Ovary (tissue), 9 donors: ENCODE data around the gene CNOT1. TPM values are rescaled to one million over a fixed set of nuclear protein-coding genes. Genes with fewer than 3 reads are reported as not detected.

Source experiments
- DNase-seq, 5 donors: peaks; one replicate each; pipeline ENCODE4 v3.0.0-alpha.2; 2019 to 2020
- H3K27ac ChIP-seq, 2 donors: fragments of 200-600 bp; one replicate each; pipeline versions ENCODE4 v1.5.1 to v1.8.0; 2019 to 2022
- H3K27me3 ChIP-seq: fragments of 200-600 bp; one replicate; pipeline ENCODE4 v1.8.0; 2022
- H3K36me3 ChIP-seq: fragments of 200-600 bp; sonication (generic); one replicate; pipeline ENCODE4 v1.5.1; 2019
- H3K4me1 ChIP-seq: one replicate; pipeline ENCODE4 v1.8.1; 2013; ENCODE audit warnings: mild to moderate bottlenecking, moderate library complexity; ENCODE audit not compliant: insufficient read depth
- H3K4me3 ChIP-seq: fragments of 200-600 bp; sonication (generic); one replicate; pipeline ENCODE4 v1.5.1; 2017
- H3K9me3 ChIP-seq, 2 donors: fragments of 200-600 bp in 1 of 2; sonication (generic) in 1 of 2; one replicate each; pipeline versions ENCODE4 v1.5.1 to v1.8.1; 2013 to 2019; ENCODE audit warnings: mild to moderate bottlenecking in 1 of 2, moderate library complexity in 1 of 2
- EP300 ChIP-seq: sonication (generic); formaldehyde crosslinking; IDR thresholded peaks from one replicate; pipeline ENCODE4 v1.6.1; 2017; ENCODE audit warnings: antibody characterized with exemption
- POLR2A ChIP-seq: fragments of 450-650 bp; IDR thresholded peaks from one replicate; pipeline ENCODE4 v1.6.1; 2017; ENCODE audit warnings: antibody characterized with exemption, mild to moderate bottlenecking, moderate library complexity
- WGBS, 3 donors: extraction: QIAGEN DNeasy Blood & Tissue Kit in 1 of 3; methylation state at CpG; one replicate each; pipeline versions ENCODE4 v1.1.5 to v1.1.7; 2013 to 2017; 5-methylcytosine and 5-hydroxymethylcytosine counted together
- intact Hi-C, 4 donors: fragments of 100-400 bp; cut with DNase I; formaldehyde crosslinking; loops; one replicate each; pipeline versions ENCODE4 v1.11.0 to v1.15.1; 2022 to 2023
- polyA plus RNA-seq, 2 donors: library from polyadenylated mRNA; stranded (reverse); fragments of 200-250 nt in 1 of 2; fragments of 350-450 nt in 1 of 2; fragmentation: Illumina TruSeq in 1 of 2; extraction: RNeasy Lipid Tissue Mini Kit (QIAGEN cat#74804) in 1 of 2; gene quantifications; one replicate each; pipeline ENCODE4 v1.2.3, GENCODE V29; 2013 to 2014
- total RNA-seq, 7 donors: library from RNA; depleted of rRNA in 2 of 7; stranded (reverse); fragments of >200 nt in 2 of 7; fragmentation: NEBNext Ultra II Directional in 3 of 7; extraction: Animal tissue kit (Norgen Biotek cat#: 25700) in 3 of 7; gene quantifications; one replicate each; pipeline versions ENCODE4 v1.1.0 to v1.2.4, GENCODE V29; 2016 to 2023
- TF ChIP-seq, protein P1 (sequence below), 3 donors: fragments of 450-650 bp in 2 of 3; fragments of 200-600 bp in 1 of 3; IDR thresholded peaks; one replicate each; pipeline versions ENCODE4 v1.5.1 to v1.8.0; 2016 to 2022; ENCODE audit warnings: antibody characterized with exemption in 3 of 3, mild to moderate bottlenecking in 1 of 3
- donor health status: DM: no; HTN: no; CAD: no; lungs with moderate emphysema.
- donor health status: DM: no; HTN: no; CAD: no.
- donor health status: Bipolar disorder and iron deficiency.
- donor health status: DM: yes; HTN: yes; CAD: no.
- donor health status: DM: no; HTN: no; CAD: no.
- donor health status: DM: yes; HTN: yes; CAD: no.

Gene CNOT1
- total and polyA plus RNA-seq, 9 donors: 63.8 to 145 (median 111) TPM

DNA sequence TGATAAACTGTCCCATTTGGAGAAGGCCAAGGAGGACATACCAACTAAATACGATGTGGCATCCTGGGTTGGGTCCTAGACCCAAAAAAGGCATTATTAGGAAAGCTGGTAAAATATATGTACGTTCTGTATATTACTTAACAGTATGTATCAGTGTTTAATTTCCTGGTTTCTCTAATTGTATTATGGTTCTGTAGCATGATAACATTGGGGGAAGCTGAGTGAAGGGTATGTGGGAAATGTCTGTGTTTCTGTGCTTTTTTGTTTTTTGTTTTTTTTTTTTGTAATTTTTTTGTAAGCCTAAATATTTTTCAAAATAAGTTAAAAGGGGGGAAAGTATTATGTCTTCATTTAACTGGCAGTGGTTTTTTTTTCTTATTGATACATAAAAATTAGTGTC, 151.2 kb downstream of the CNOT1 start:
- no peak for DNase-seq
- WGBS, 3 donors: 89 to 92% (median 92%) methylated on average over 2 of the region's 2 CpGs
- TF ChIP-seq EP300 (no peak), POLR2A (no peak)
- TF ChIP-seq, protein P1, sequence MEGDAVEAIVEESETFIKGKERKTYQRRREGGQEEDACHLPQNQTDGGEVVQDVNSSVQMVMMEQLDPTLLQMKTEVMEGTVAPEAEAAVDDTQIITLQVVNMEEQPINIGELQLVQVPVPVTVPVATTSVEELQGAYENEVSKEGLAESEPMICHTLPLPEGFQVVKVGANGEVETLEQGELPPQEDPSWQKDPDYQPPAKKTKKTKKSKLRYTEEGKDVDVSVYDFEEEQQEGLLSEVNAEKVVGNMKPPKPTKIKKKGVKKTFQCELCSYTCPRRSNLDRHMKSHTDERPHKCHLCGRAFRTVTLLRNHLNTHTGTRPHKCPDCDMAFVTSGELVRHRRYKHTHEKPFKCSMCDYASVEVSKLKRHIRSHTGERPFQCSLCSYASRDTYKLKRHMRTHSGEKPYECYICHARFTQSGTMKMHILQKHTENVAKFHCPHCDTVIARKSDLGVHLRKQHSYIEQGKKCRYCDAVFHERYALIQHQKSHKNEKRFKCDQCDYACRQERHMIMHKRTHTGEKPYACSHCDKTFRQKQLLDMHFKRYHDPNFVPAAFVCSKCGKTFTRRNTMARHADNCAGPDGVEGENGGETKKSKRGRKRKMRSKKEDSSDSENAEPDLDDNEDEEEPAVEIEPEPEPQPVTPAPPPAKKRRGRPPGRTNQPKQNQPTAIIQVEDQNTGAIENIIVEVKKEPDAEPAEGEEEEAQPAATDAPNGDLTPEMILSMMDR (IDR thresholded peaks at IDR 0.05): no peak
- H3K4me3 ChIP-seq: no peak overlapping the region
- H3K36me3 ChIP-seq: no peaks in the 10 kb centered on the region
- intact Hi-C loops: loop anchor here in 1 of 4 donors (10.0 kb wide), 1 partner anchor 424 kb away; no protein-coding TSS in a partner anchor
- H3K4me1 ChIP-seq: no peaks in the 10 kb centered on the region
- H3K9me3 ChIP-seq: no peaks in the 10 kb centered on the region
- H3K27me3 ChIP-seq: no peaks in the 10 kb centered on the region
- no peak overlapping the region for H3K27ac ChIP-seq

DNA sequence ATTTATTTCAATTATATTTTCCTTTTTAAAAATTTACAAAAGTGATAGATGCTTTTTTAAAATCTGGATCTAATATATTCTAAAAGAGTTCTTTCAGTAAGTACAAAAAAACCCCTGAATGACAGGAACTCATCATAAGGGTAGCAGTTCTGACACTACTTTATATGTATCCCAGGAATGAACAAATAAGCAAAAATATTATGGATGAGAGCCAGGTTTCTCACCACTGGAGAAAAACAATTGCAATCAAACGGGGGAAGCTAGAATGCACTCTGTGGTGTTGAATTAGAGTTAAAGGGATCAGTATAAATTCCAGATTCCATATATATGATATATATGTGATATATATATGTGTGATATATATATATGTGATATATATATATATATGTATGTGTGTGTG, 152.8 kb downstream of the CNOT1 start:
- Histone ChIP-seq H3K4me3 (no peak overlapping the region), H3K27ac (no peak overlapping the region), H3K27me3 (no peaks in the 10 kb centered on the region), H3K36me3 (no peaks in the 10 kb centered on the region), H3K4me1 (no peaks in the 10 kb centered on the region), H3K9me3 (no peaks in the 10 kb centered on the region)
- no peak for DNase-seq
- TF ChIP-seq, protein P1 (IDR thresholded peaks at IDR 0.05): no peak
- TF ChIP-seq POLR2A (no peak), EP300 (no peak)
- intact Hi-C loops: loop anchor here in 1 of 4 donors (10.0 kb wide), 1 partner anchor 422 kb away; no protein-coding TSS in a partner anchor
- 10 to 22% (median 10%) methylated on average over 1 of the region's 1 CpG for WGBS, 3 donors

DNA sequence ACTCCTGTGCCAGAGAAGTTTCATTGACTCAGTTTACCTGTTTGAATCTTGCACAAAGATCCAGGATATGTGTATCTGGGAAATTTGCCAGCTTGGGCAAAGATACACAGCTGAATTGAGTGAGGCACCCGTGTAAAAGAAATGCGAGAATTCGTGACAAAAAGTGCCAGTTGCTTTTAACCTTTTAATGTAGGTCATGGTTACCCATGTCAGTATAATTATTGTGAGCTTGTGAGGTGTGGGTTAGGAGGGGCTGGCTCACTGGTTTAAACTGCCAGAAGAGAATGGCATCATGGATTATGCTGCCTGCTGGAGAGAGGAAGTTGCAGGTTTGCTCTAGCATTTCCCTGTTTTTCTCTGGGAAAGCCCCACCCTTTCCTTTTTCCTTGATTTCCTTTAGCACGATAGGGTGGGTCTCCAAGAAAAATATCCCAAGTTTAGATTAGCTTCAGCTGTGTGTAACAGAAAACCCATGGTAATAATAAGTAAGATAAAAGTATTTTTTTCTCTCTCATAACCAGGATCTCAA, 154.5 kb downstream of the CNOT1 start:
- Histone ChIP-seq H3K9me3 (no peaks in the 10 kb centered on the region), H3K4me3 (no peak overlapping the region), H3K4me1 (no peaks in the 10 kb centered on the region), H3K27ac (no peak overlapping the region), H3K27me3 (no peaks in the 10 kb centered on the region), H3K36me3 (no peaks in the 10 kb centered on the region)
- intact Hi-C loops: loop anchor here in 1 of 4 donors (10.0 kb wide), 1 partner anchor 420 kb away; no protein-coding TSS in a partner anchor
- TF ChIP-seq, protein P1 (IDR thresholded peaks at IDR 0.05): no peak
- TF ChIP-seq POLR2A: no peak
- TF ChIP-seq EP300: no peak
- 54 to 58% (median 57%) methylated on average over 4 of the region's 4 CpGs for WGBS, 3 donors
- no peak for DNase-seq

DNA sequence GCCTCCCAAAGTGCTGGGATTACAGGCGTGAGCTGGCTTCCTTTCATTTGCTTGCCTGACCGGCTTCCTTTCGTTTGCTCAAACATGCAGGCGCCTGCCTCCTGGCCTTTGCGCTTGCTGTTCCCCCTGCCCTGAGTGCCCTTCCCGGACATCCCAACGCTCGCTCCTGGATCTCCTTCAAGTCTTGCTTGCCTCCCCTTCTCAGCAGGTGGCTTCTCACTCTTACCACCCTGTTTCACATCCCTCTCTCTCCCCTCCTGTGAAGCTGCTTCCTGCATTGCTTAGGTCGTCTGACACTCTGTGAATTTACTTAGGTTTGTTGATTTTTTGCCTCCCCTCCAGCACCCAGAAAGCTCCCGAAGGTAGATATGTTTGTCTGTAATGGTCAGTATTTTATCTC, 155.3 kb downstream of the CNOT1 start:
- Histone ChIP-seq H3K9me3 (no peaks in the 10 kb centered on the region), H3K4me1 (no peaks in the 10 kb centered on the region), H3K27ac (no peak overlapping the region), H3K4me3 (no peak overlapping the region), H3K27me3 (no peaks in the 10 kb centered on the region), H3K36me3 (no peaks in the 10 kb centered on the region)
- TF ChIP-seq EP300 (no peak), POLR2A (no peak)
- TF ChIP-seq, protein P1 (IDR thresholded peaks at IDR 0.05): no peak
- intact Hi-C loops: loop anchor here in 1 of 4 donors (10.0 kb wide), 1 partner anchor 419 kb away; no protein-coding TSS in a partner anchor
- 71 to 77% (median 71%) methylated on average over 10 of the region's 10 CpGs for WGBS, 3 donors
- no peak for DNase-seq
